Measurements from ENCODE around the gene FBLN1.

The FBLN1 gene

DNA sequence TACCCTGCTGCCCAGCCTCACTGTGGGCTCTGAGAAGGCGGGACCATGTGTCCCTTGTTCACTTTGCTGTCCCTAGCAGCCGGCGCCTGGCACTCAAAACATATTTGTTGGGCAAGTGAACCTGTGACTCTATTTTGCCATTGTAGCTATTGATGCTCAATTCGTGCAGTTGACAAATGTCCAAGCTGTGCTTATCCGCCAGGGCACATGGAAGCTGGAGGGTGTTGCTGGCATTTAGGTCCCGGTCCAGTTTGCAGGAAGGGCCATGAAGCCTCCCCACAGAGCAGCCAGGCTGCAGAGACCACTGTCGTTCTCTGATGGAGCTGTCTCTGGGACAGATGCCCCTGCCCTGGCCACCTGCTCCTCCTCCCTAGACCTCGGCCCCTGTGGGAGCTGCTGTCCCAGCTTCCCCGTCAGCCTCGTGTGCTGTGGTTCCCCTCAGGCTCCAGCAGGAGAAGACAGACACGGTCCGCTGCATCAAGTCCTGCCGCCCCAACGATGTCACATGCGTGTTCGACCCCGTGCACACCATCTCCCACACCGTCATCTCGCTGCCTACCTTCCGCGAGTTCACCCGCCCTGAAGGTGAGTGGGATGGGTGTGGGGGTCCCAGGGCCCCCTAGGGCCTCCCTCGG, 71.5 kb downstream of the FBLN1 start:
- no peak for DNase-seq

DNA sequence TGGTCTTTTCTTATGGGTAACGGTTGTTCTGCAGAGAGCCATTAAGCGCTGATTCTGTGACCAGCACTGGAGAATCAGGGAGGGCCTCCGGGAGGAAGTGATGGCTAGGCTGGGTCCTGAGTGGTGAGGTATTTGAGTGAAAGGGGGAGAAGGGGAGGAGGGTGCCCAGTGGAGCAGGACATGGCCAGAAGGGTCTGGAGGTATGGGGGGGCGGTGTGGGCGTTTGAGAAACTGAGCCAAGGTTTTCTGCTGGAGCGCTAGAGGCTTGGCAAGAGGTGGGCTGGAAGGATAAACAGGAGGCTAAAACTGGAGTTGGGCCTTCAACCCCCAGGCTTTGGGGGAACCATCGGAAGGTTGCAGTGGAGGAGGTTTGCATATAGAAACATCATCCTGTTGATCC, 72.5 kb downstream of the FBLN1 start:
- DNase-seq: no peak

DNA sequence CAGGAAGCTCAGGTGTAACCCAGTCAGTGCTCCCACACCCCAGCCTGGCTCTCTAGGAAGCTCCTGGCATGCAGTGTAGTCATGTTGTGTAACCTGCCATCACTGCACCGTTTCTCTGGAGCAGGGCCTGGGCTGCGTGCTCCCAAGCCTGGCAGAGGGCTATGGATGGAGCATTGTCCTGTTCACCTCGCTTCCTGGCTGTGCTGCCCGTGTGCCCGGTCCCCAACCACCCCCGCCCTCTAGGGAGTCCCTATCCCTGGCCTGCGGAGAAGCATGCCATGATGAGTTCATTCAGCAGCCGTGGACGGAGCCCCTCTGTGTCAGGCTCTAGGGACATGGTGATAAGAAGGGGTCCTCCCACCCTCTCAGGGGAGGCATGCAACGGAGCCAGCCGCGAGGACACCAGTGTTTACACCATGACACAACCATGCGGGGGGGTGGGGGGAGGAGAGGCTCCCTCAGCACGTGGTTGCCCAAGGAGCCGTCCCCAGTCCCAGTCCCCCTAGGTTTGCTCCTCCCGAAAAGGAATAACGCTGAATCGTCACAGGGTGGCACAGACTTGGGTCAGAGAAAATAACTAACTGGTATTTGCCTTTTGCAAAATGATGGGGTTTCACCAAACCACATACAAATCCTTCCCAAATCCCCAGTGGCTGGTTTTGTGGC, 73.1 kb downstream of the FBLN1 start:
- DNase-seq: no peak

DNA sequence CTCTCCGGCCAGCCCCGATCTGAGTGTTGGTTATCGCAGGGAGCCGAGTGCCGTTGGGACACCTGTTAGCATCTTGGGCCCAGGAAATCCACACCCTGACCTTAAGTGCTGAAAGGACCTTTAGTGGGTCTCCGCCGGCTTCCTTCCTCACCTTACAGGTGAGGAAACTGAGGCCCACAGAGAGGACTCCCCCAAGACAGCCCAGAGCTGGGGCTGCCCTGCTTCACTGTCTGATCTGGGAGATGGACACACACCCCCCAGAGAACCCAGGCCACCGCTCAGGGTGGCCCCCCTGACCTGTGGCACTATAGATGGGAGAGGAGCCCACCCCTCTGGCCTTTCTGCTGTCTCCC, 73.6 kb downstream of the FBLN1 start:
- DNase-seq: no peak

DNA sequence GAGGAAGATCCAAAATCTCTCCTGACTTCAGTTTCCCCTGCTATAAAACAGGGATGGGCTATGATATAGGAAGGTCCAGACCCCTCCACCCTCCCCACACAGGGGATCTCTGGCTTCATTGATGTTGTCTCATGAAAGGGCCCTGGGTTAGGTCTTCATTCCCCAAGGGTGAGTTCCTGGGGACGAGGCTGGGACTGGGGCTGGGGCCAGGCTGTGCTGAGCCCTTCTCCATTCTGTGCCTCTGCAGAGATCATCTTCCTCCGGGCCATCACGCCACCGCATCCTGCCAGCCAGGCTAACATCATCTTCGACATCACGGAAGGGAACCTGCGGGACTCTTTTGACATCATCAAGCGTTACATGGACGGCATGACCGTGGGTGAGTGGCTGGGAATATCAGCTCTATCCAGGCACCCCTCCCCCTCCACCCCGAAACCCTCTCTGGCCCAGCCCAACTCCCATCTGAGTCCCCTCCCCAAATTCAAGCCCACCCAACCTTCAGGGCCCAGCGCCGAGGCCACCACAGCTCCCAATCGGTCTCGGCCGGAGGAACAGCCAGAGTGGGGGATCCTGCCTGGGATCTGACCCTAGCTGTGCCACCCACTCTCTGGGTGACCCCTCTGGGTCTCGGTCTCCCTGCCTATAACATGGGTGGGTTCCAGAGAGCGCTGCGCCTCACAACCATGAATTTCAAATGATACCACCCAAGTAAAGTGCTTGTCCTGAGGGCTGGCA, 74.2 kb downstream of the FBLN1 start:
- no peak for DNase-seq

DNA sequence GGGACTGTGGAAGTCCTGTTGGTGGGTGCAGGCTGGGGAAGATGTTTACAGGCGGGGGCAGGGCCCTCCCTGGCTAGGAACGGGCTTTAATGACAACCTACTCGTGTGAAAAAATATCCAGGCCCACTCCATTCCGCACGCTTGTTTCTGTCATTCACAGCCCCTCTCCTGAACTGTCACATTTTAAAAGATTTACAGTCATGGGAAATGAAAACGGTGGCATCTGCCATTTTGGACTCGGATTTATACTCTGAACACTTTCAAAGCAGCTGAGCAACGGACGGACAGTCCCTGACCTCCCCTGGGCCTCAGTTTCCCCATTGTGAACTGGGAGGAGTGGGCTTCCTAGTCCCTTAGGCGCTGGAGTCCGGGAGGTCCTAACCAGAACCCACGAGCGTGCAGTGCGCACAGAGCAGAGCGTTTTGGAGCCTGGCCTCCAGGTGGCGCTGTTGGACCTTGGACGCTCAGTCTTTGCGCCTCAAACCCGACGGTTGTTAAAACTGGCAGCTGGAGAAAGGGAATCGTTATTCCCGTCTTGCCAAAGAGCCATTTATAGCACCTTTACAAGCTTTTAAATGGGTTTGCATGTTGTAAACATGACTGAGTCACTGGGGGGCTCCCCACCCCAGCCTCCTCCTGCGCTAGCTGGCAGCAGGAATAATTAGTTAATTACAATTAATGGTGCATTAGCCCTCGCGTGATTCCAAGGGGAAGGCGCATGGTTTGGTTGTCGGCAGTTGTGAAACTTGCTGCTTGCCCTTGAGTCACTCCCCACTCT, 75.3 kb downstream of the FBLN1 start:
- DNase-seq: peak; percentile 83

DNA sequence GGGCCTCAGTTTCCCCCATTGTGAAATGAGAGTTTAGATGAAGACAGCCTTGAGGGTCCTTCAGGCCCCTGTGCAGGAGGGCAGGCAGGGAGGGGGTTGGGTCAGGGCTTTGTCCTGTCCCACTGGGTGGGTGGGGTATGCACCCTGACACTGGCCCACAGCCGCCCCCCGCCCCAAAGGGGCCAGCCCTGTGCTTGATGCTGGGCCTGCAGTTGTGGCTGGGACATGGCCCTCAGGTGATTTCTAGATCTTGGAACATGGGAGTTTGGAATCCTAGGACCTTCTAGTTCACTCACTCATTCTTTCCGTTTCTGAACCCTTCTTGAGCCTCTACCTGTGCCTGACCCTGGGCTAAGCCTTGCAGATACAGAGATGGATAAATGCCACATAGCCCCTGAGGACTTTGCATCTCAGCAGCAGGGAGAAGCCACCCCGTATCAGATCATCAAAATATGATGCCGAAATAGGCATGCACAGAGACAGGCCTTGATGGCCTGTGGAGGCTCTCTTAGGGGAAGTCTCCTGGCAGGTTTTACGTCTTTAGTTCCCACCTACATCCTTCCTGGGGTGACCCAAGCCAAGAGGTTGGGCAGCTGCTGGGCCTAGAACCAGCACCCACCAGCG, 76.0 kb downstream of the FBLN1 start:
- DNase-seq: no peak

DNA sequence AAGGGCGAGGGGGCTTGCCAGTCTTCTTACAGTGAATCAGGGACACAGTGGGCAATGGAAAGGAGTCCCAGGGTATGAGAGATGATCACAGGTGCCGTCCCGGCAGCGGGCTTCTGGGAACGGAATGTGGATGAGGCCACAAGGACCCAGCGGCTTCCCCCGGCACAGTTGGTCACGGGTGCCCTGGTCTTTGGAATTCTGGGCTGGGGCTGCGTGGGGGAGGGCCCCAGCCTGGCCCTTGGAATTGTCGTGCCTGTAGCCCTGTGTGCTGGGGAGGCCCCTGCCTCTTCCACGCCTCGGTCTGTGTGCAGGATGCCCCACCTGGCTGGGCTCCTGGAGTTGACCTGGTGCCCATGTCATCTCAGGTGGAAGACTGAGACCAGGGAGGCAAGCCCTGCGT, 76.6 kb downstream of the FBLN1 start:
- no peak for DNase-seq

DNA sequence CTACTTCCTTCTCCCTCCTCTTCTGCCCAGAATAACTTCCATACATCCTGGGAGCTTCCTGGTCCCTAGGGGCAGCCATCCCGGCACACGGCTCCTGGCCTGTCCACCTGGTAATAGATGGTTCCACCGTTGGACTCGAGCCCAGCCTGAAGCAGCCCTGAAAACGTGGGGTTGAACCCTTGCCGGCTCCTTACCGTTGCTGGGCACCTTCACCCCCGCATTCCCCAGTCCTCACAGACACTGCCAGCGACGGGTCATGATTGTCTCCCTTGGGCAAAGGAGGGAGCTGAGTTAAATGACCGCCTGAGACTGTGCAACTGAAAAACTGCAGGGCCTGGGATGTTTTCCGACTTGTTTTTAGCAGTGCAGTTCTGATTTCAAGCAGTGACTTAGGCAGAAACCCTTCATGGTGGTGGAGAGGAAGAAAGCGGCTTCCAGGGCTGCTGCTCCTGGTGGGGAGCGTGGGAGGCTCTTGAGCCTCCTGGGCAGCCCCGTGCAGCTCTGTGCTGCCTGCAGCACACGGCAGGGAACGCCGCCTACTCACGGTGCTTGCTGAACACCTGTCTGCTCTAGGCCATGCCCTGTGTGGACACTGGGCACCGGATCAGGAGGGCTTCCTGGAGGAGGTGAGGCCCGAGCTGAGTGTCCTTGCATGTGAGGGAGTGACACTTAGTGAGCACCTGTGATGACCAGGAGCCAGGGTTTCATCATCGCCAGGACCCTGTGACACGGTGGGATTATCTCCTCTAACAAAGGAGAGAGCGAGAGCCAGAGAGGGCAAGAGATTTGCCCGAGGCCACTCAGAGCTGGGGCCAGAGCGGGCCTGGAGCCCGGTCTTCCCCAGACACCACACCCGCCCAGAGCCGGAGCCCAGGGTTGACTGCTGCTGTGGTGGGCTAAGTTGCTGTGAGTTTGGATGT, 77.4 kb downstream of the FBLN1 start:
- no peak for DNase-seq

DNA sequence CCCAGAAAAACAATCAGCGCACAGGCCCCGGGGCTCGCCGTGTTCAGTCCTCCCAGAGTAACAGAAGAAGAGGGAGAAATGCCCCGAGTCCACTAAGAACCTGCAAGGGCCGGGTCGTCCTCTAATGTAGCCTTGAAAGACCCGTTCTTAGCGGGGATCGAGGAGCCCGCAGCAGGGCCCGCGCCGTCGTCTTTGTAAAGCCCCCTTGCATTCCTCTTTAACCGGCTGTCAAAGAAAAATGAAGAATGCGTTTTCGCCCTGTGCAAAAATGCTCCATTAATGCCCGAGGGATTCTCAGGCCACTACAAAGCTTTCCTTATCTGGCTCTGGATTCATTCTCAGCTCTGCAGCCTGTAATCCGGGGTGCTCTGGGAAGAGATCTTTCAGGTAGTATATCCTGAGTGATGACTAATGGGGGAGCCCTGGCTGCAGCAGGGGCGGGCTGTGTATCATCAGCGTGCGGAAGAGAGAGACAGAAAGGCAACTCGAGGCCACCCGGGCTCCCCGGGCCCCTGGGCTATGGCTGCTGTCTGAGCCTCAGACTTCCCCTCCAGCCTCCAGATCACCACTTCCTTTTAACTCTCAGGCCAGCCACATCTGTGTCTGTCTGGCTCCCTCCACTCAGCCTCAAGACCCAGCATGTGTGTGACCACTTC, 78.2 kb downstream of the FBLN1 start:
- no peak for DNase-seq

DNA sequence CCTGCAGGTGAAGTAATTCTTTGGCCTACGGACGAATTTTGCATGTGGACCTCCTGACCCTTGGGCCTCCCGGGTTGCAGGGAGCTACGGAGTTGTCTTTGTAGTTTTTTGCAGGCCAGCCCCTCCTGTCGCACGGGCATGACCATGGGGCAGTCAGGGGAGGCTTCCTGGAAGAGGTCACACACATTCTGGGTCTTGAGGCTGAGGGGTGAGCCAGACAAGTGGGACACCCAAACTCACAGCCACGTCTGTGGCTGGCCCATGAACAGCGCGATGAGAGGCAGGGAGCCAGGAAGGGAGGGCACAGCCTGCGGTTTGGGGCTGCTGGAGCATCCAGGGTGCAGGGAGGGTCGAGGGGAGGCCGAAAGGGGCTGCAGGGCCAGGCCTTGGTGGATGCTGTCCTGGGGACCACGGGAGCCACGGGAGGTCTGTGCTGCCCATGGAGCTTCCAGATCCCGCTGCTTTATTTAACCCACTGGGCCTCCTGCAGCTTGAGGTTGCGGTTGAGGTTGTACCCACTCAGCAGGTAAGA, 78.9 kb downstream of the FBLN1 start:
- no peak for DNase-seq

DNA sequence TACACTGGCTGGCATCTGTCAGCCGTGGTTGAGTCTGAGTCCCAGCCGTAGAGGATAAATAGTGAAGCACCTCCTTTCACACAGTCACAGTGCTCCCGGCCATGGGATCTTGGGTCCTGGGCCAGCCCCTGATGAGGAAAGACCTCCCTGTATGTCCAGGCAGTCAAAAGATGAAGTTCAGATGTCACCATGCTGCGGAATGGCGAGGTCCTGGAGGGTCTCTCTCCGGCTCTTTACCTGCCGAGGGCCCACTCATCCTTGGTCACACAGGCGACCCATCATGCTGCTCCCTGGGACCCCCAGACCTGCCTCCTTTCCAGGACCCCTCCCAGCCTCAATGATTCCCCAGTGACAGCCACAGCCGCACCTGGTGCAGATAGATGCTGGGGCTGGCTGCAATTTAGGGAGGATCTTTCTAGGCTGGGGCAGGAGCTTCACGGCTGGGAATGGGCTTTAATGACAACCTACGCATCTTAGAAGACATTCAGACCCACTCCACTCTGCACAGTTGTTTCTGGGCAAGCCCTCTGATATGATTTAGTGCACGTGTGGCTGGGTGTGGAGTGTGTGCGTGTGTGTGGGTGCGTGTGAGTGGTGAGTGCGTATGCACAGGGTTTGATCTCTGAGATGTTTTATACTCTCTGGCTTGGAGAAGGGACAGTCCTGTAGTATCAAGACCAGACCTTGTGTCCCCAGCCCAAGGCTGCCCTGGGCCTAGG, 79.7 kb downstream of the FBLN1 start:
- DNase-seq: no peak

DNA sequence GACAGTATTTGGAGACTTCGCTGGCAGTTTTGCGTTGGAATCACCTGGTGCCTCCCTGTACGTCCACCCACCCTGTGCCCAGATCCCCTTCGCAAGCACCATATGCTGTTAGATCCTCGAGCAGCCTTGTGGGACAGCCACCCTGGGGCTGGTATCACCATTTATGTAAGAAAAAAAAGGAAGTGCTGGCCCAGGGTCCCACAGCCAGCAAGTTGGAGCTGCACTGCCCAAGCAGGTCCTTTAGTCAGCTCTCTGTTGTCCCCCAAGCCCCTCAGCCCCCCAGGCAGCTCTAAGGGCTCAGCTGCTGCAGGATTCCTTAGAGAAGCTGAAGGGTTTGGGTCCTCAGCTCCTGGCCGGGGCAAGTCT, 80.3 kb downstream of the FBLN1 start:
- no peak for DNase-seq

DNA sequence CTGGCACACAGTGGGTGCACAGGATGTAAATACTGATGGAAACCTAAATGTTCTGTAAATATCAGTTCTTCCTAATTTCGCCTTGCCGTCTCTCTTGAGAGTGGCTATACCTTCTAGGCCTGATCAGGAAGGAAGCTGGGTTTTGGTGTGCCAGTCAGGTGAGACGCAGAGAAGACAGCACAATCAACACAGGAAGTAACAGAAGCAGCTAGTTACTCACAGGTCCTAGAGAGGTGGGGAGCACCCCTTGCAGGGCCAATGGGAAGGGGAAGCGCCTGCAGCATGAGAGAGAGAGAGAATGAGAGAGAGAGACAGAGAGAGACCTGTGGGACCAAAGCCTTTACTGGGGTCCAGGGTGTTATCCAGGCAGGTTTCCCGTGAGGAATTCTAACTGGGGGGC, 80.8 kb downstream of the FBLN1 start:
- DNase-seq: no peak

DNA sequence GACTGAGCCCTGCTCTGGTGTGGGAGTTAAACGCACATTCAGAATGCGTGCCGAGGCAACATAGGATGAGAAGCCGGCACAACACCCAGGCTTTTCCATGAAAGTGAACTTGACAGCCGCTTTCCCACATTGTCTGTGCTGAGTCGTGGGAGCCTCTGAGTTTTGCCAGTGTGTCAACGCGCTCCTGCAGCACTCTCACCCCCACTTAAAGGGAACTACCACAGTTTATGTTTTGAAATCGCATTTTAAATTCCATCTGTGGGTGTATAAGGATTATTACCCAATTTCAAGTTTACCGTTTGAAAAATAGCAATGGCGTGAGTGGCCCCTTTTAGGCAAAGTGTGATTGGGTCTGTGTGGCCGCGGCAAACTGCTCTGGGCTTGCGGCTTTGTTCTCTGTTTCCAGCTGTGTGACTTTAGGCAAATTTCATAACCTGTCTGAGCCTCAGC, 81.5 kb downstream of the FBLN1 start:
- DNase-seq: no peak

DNA sequence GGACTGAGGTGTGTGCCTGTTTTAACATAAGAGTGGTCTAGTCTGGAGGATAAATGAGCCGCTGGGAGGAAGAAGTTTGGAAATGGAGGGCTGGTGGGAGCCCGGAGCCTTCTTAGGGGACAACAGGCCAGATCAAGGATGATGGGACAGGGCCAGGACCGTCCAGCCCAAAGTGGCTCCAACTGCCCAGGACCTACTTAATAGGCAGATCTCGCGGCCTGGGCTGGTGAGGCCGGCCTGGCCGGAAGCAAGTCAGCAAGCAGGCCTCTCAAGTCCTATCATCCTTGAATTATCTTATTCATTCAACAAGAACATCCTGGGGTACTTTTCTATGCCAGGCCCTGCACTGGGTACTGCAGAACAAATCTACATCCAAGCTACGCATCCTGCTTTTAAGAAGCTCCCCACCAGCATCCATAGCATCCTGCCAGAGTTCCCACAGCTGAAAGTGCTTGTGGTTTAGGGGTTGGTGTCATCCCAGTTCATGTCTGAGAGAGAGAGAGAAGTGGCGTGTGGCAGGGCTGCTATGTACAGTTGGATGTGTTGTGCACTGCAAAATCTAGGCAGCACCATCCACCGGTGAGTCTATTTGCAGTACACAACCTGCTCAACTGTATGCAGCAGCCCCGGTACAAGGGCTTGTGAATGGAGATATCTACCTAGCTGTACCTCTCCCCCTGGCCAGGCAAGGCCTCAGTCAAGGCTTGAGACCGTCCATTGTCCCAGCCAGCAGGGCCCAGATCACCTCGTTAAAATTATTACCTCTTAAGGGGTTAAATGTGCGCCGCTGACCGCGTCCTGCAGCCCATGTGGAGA, 82.1 kb downstream of the FBLN1 start:
- DNase-seq: no peak

DNA sequence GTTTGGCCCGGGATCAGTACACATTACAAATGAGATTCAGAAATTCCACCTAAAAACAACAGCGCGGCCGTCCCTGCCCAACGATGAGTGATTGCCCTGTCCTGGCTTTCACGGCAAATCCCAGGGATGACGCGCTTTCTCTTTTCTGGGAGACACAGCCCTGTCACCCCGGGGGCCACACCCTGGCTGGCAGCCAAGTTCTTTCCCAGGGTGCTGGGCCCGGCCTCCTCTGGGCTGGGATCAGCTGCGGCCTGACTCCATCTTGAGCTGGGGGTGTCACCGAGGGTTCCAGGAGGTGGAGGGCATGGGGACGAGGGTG, 82.7 kb downstream of the FBLN1 start:
- no peak for DNase-seq

DNA sequence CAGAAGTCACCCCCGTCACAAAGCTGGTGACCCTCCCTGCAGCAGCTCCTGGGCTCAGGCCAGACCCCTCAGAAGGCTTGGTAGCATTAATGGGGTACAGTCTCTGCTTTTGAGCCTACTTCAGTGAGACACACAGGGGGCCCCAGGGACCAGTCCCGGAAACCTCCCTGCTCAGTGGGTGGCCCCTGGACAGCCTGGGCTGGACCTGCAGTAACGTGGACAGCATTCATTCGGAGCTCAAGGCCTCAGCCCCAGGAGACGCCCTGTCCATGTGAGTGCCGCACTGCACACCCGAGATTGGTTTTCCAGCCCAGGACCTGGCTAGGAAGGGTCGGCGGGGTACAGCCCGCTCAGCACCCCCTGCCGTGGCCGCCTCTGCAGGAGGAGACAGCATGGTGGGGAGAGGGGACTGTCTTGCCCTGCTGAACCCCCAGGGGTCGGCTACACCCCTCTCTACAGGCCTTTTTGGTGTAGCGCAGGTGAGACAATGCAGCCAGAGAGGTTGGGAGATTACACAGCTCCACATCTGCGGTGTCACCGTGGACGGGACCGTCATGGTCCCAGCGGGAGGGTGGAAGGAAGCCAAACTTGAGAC, 83.4 kb downstream of the FBLN1 start:
- DNase-seq: no peak

DNA sequence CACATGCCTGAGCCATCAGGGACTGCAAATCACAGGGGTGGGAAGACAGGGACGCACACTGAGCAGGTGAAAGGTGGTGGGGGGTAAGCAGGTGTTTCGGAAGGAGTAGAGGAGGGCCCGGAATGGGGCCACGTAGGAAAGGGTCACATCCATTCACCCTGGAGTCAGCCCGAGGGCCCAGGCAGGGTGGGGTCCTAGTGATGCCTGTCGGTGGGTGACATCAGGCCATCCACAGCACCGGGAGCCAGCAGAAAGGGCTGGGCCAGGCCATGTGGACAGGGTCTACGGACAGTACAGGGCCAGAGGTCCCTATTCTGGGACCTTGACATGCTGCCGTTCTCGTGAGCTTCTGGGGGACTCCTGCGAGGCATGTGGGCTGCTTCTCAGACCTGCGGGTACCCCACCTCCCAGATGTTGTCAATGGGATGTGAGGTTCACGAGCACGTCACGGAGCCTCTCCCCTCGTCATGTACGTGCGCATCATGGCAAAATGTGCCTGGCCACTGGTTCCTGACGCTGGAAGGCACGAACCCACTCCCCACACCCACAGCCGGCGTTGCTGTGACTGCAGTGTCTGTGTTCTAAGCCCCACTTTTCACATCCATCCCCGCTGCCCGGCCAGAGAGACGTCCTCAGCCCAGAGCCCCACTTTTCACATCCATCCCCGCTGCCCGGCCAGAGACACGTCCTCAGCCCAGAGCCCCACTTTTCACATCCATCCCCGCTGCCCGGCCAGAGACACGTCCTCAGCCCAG, 84.1 kb downstream of the FBLN1 start:
- DNase-seq: no peak
